B cell (primary cell): Measurements from ENCODE around the gene ABCB7. TPM values are rescaled to one million over a fixed set of nuclear protein-coding genes. Genes with fewer than 3 reads are reported as not detected.

Source experiments
- ATAC-seq: fragments of 200-7000 bp; cut with Tn5 transposase; one replicate; pipeline ENCODE4 v1.10.0; 2021; ENCODE audit warnings: low read depth, mild to moderate bottlenecking, moderate number of reproducible peaks, moderate library complexity
- CTCF ChIA-PET: fragments of 350-600 bp; sonication (Branson Sonifier 250); formaldehyde crosslinking; loops from one replicate; lab custom pipeline; 2021; ENCODE audit warnings: antibody characterized with exemption, inconsistent platforms; lab: Charles Lee
- POLR2A ChIA-PET: fragments of 350-600 bp; sonication (Branson Sonifier 250); formaldehyde crosslinking; loops from one replicate; lab custom pipeline; 2021; ENCODE audit warnings: antibody characterized with exemption; lab: Charles Lee
- DNase-seq: peaks from one replicate; pipeline ENCODE4 v3.0.0; 2013
- H2AFZ ChIP-seq: 2 replicates; pipeline ENCODE4 v1.6.1; 2012; ENCODE audit warnings: mild to moderate bottlenecking, low read depth, low read length; ENCODE audit not compliant: insufficient read depth, poor library complexity, severe bottlenecking
- H3K27ac ChIP-seq, 2 donors: 1 replicate in 1 of 2; 2 replicates in 1 of 2; pipeline ENCODE4 v1.5.1; 2012 to 2013; ENCODE audit warnings: low read length in 2 of 2, mild to moderate bottlenecking in 2 of 2, moderate library complexity in 1 of 2
- H3K27me3 ChIP-seq, 4 experiments: fragments of 200-600 bp in 1 of 4; sonication (generic) in 1 of 4; replicated peaks in 1 of 4; 1 replicate in 2 of 4; 2 replicates in 2 of 4; pipeline versions ENCODE4 v1.6.1 to v1.7.0; 2013 to 2016; ENCODE audit warnings: low read length in 3 of 4, mild to moderate bottlenecking in 2 of 4, mixed read lengths in 1 of 4, moderate library complexity in 1 of 4; ENCODE audit not compliant: insufficient read depth in 4 of 4, control insufficient read depth in 3 of 4; ENCODE audit errors: control extremely low read depth in 1 of 4
- H3K36me3 ChIP-seq, 2 experiments: replicated peaks in 1 of 2; 1 replicate in 1 of 2; 2 replicates in 1 of 2; pipeline versions ENCODE4 v1.6.1 to v1.7.1; 2013; ENCODE audit warnings: low read length in 1 of 2; ENCODE audit not compliant: insufficient read depth in 2 of 2, control insufficient read depth in 1 of 2; ENCODE audit errors: control extremely low read depth in 1 of 2, extremely low read depth in 1 of 2
- H3K4me1 ChIP-seq, 2 donors: fragments of 200-600 bp in 1 of 2; sonication (generic) in 1 of 2; 1 replicate in 1 of 2; 2 replicates in 1 of 2; pipeline versions ENCODE4 v1.5.1 to v1.6.1; 2013 to 2017; ENCODE audit warnings: low read length in 2 of 2; ENCODE audit not compliant: control insufficient read depth in 2 of 2, insufficient read depth in 2 of 2
- H3K4me2 ChIP-seq: replicated peaks from 2 replicates; pipeline ENCODE3; 2012; ENCODE audit warnings: mild to moderate bottlenecking, low read depth, low read length; ENCODE audit not compliant: poor library complexity, severe bottlenecking
- H3K4me3 ChIP-seq, 5 experiments: fragments of 200-600 bp in 1 of 5; sonication (generic) in 1 of 5; 1 replicate in 3 of 5; 2 replicates in 2 of 5; pipeline versions ENCODE4 v1.5.1 to v1.7.0; 2011 to 2016; ENCODE audit warnings: low read length in 4 of 5, mild to moderate bottlenecking in 4 of 5, low read depth in 2 of 5, control low read depth in 1 of 5, moderate library complexity in 1 of 5; ENCODE audit not compliant: insufficient read depth in 1 of 5; ENCODE audit errors: control extremely low read depth in 1 of 5, extremely low read depth in 1 of 5
- H3K79me2 ChIP-seq: fragments of 200-600 bp; sonication (generic); one replicate; pipeline ENCODE4 v1.6.0; 2016; ENCODE audit warnings: low read length; ENCODE audit not compliant: control insufficient read depth, insufficient read depth
- H3K9ac ChIP-seq: fragments of 200-600 bp; sonication (generic); 2 replicates; pipeline ENCODE4 v1.6.1; 2017; ENCODE audit warnings: mild to moderate bottlenecking, low read length, moderate library complexity
- H3K9me3 ChIP-seq, 3 donors: one replicate each; pipeline versions ENCODE4 v1.6.1 to v1.7.1; 2013; ENCODE audit warnings: low read length in 2 of 3; ENCODE audit not compliant: control insufficient read depth in 2 of 3, insufficient read depth in 1 of 3; ENCODE audit errors: control extremely low read depth in 1 of 3
- H4K20me1 ChIP-seq: 2 replicates; pipeline ENCODE4 v1.6.0; 2012; ENCODE audit warnings: mild to moderate bottlenecking, low read length; ENCODE audit not compliant: insufficient read depth, control insufficient read depth, poor library complexity, severe bottlenecking
- H3K27ac Mint-ChIP-seq: one replicate; pipeline ENCODE4 v1.8.0; 2021; ENCODE audit warnings: mixed read lengths
- H3K27me3 Mint-ChIP-seq: one replicate; pipeline ENCODE4 v1.8.0; 2021; ENCODE audit warnings: mixed read lengths
- H3K4me1 Mint-ChIP-seq: one replicate; pipeline ENCODE4 v1.8.0; 2021; ENCODE audit warnings: mixed read lengths
- H3K4me3 Mint-ChIP-seq: one replicate; pipeline ENCODE4 v1.8.0; 2021; ENCODE audit warnings: mixed read lengths
- H3K9me3 Mint-ChIP-seq: one replicate; pipeline ENCODE4 v1.8.0; 2022; ENCODE audit warnings: mixed read lengths; ENCODE audit not compliant: insufficient read depth
- CTCF ChIP-seq: fragments of 200-600 bp; IDR thresholded peaks from one replicate; pipeline ENCODE4 v1.8.0; 2022; ENCODE audit warnings: antibody characterized with exemption, mild to moderate bottlenecking
- EZH2 ChIP-seq: IDR thresholded peaks from 2 replicates; pipeline ENCODE4 v1.6.1; 2012; ENCODE audit warnings: borderline replicate concordance, low read depth, mild to moderate bottlenecking, moderate library complexity, low read length; ENCODE audit not compliant: insufficient read depth, poor library complexity, severe bottlenecking
- WGBS: methylation state at CpG from one replicate; pipeline ENCODE4 v1.1.5; 2013; ENCODE audit warnings: missing lambda C conversion rate; ENCODE audit not compliant: insufficient coverage; 5-methylcytosine and 5-hydroxymethylcytosine counted together
- intact Hi-C: fragments of 100-400 bp; cut with micrococcal nuclease; formaldehyde crosslinking; loops from one replicate; pipeline ENCODE4 v1.10.0; 2022
- polyA plus RNA-seq: library from polyadenylated mRNA; depleted of rRNA; stranded (reverse); fragments of >200 nt; gene quantifications from 2 replicates; pipeline ENCODE4 v1.2.3, GENCODE V29; 2012
- total RNA-seq, 2 donors: library from RNA; stranded (reverse); fragments of 120-200 nt in 1 of 2; gene quantifications; 1 replicate in 1 of 2; 2 replicates in 1 of 2; pipeline versions ENCODE4 v1.2.3 to v1.2.4, GENCODE V29; 2013 to 2022

Gene ABCB7
- total and polyA plus RNA-seq, 2 donors (not counting 1 experiment from before 2014, with no cell fraction given): 17.8 to 34.7 TPM

GRCh38 chrX:75114638-75115037 lies 41.4 kb downstream of the ABCB7 start:
- TF ChIP-seq CTCF (no peak), EZH2 (no peak)
- Mint-ChIP-seq H3K4me3 (no peak overlapping the region), H3K27me3 (no peaks in the 10 kb centered on the region), H3K9me3 (no peaks in the 10 kb centered on the region), H3K4me1 (no peaks in the 10 kb centered on the region), H3K27ac (no peak overlapping the region)
- Histone ChIP-seq H3K36me3 (no peaks in the 10 kb centered on the region), H3K79me2 (no peaks in the 10 kb centered on the region), H3K27ac (no peak overlapping the region), H3K9ac (no peak overlapping the region), H2AFZ (no peak overlapping the region), H4K20me1 (no peaks in the 10 kb centered on the region), H3K27me3 (no peaks in the 10 kb centered on the region), H3K9me3 (no peaks in the 10 kb centered on the region), H3K4me1 (no peaks in the 10 kb centered on the region), H3K4me2 (no peak overlapping the region), H3K4me3 (no peak overlapping the region)
- POLR2A ChIA-PET: no interaction called here
- 100% methylated on average over 3 of the region's 3 CpGs for WGBS
- DNase-seq (no peak), ATAC-seq (no peak)
- CTCF ChIA-PET: no interaction called here
- intact Hi-C loops: no loop called here

DNA sequence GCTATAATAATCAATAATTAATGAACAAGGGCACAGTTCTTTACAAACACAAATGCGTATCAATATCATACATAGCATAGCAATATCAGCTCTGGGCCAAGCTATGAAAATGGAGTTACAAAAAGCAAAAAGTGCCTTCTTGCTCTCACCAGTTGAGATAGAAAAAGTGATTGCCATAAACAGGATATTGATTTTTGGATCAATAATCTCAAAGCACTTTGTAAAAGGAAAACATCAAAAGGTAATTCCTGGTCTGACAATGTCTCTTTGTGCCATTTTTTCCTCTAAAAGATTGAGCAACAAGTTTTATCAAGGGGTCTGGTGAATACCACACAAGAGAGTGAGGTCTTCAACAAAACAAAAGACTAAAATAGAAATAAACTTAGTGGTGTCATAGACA lies 42.4 kb downstream of the ABCB7 start:
- DNase-seq (no peak), ATAC-seq (no peak)
- no peaks in the 10 kb centered on the region for H3K36me3 ChIP-seq
- intact Hi-C loops: no loop called here
- POLR2A ChIA-PET: no interaction called here
- no peaks in the 10 kb centered on the region for H3K27me3 Mint-ChIP-seq
- no peaks in the 10 kb centered on the region for H3K9me3 ChIP-seq
- H3K79me2 ChIP-seq: no peaks in the 10 kb centered on the region
- no peak overlapping the region for H2AFZ ChIP-seq
- H3K9ac ChIP-seq: no peak overlapping the region
- no peaks in the 10 kb centered on the region for H3K4me1 Mint-ChIP-seq
- TF ChIP-seq CTCF (no peak), EZH2 (no peak)
- no peaks in the 10 kb centered on the region for H3K4me1 ChIP-seq
- H4K20me1 ChIP-seq: no peaks in the 10 kb centered on the region
- no peak overlapping the region for H3K27ac ChIP-seq
- H3K27me3 ChIP-seq: no peaks in the 10 kb centered on the region
- H3K4me3 ChIP-seq: no peak overlapping the region
- no peak overlapping the region for H3K27ac Mint-ChIP-seq
- H3K4me3 Mint-ChIP-seq: no peak overlapping the region
- WGBS: no CpG with 5 or more reads among the region's 1 CpG
- CTCF ChIA-PET: no interaction called here
- H3K4me2 ChIP-seq: no peak overlapping the region
- no peaks in the 10 kb centered on the region for H3K9me3 Mint-ChIP-seq
